ENCODE data around the gene SHISA5. TPM values are rescaled to one million over a fixed set of nuclear protein-coding genes. Genes with fewer than 3 reads are reported as not detected.

Gene SHISA5
- total RNA-seq, 1 donor from 2014 or later, result 218 TPM

DNA sequence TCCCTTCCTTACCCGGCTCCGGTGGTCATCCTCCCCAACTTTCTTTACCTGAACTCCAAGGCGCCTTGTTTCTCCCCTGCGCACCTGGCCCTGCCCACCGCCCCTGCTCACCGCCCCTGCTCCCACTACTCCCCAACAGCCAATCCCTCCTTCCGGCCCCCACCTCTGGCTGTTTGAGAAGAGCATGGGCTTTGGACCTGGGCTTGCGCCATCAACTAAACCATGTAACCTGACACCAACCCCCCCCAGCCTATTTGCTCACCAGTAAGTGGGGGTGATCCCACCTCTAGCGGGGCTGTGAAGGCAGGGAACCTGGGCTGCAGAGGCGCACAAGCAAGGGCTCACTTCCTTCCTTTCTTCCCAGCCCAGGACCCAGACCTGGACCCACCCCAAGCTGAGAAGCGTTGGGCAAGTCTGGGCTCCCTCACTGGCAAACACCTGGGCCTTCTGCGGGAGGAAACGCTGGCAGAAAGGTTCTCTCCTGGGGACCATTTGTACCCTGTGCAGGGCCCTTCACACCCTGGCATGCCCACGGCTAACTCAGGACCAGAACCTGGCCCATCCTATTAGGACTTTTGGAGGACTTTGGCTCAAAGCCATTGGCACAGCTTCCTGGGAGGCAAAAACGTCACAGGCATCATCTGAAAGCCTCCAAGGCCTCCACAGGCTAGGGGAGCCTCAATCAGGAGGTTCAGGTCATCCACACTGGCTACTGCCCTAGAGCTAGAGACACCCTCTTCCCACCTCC, 73.8 kb downstream of the SHISA5 start, which contains the start of gene PLXNB1:
Gene PLXNB1, minus strand, starts transcription at position 127 of the 748 bp plus-strand sequence. CDS start 5,475 bp downstream, outside the sequence.
- peaks cover 12 to 26% of the 10 kb centered on the region in 2 donors for H3K4me1 ChIP-seq
- H3K36me3 ChIP-seq, result peaks cover 0 to 11% of the 10 kb centered on the region in 2 donors
- TF ChIP-seq CTCF (IDR thresholded peaks at IDR 0.05), result no peak
- H3K27ac ChIP-seq, result peak within 1 kb of the TSS; percentile 95 to 98
- DNase-seq (ENCODE audit: low spot score in 2 of 2), result peak in 1 of 2 donors; percentile 91
- no peaks in the 10 kb centered on the region for H3K27me3 ChIP-seq
- peak within 1 kb of the TSS; percentile 79 to 94 for H3K4me3 ChIP-seq
- H3K9me3 ChIP-seq, result no peaks in the 10 kb centered on the region
- intact Hi-C loops (cut with DNase I), result loop anchor here (1.0 kb wide), 1 partner anchor 28 kb away; no protein-coding TSS in a partner anchor

- H3K27me3 ChIP-seq, result no peaks in the 10 kb centered on the region
- H3K36me3 ChIP-seq, result peaks cover 0 to 11% of the 10 kb centered on the region in 2 donors
- H3K9me3 ChIP-seq, result no peaks in the 10 kb centered on the region
- H3K4me3 ChIP-seq, result peak overlapping the region; percentile 79 to 94
- intact Hi-C loops (cut with DNase I), result loop anchor here (1.0 kb wide), 1 partner anchor 27 kb away; no protein-coding TSS in a partner anchor
- peak overlapping the region; percentile 95 to 98 for H3K27ac ChIP-seq
- H3K4me1 ChIP-seq, result peaks cover 12 to 32% of the 10 kb centered on the region in 2 donors
- no peak for TF ChIP-seq CTCF (IDR thresholded peaks at IDR 0.05)
- DNase-seq (ENCODE audit: low spot score in 2 of 2), result no peak
These were observed 74.5 kb downstream of the SHISA5 start for GRCh38 chr3:48429317-48429959.

DNA sequence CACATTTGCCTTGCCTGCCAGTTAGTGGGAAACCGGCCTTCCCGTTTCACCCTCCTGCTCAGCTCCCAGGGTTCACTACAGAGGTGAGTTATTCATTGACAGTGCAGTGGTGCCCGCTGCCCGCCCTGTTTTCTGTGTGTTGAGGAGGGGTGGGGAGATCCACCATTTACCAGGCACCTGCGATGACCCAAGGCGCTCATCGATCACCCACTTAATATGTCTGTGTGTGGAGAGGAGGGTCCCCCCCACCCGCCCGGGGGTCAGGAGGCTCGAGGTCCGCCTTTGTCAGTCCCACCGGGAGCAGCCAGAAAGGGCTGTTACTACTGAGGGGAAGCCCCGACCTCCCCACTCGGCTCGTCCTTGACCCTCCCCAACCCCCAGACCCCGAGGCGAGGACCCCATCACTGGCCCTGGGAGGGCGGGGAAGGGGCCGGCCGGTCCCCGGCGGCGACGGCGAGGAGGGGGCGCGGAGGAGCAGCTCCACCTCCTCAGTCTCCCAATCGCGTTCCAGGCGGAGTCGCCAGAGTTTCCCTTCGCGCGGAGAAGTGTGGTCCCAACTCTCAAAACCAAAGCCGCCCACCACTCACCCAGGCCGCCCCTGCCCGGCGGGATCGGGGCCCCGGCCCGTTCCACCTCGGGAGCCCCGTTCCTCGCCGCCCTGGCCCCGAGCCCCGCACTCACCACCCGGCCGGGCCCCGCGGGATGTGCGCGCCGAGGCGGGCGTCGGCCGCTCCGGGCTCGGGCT, 75.2 kb downstream of the SHISA5 start:
- H3K36me3 ChIP-seq, result peaks cover 4 to 16% of the 10 kb centered on the region in 2 donors
- H3K27ac ChIP-seq, result peak overlapping the region; percentile 95 to 98
- TF ChIP-seq CTCF (IDR thresholded peaks at IDR 0.05), result no peak
- peak overlapping the region; percentile 79 to 94 for H3K4me3 ChIP-seq
- H3K9me3 ChIP-seq, result no peaks in the 10 kb centered on the region
- intact Hi-C loops (cut with DNase I), result loop anchor here (1.0 kb wide), 1 partner anchor 26 kb away; no protein-coding TSS in a partner anchor
- DNase-seq (ENCODE audit: low spot score in 2 of 2), result no peak
- H3K27me3 ChIP-seq, result no peaks in the 10 kb centered on the region
- peaks cover 18 to 39% of the 10 kb centered on the region in 2 donors for H3K4me1 ChIP-seq

- H3K36me3 ChIP-seq, result peaks cover 7 to 14% of the 10 kb centered on the region in 2 donors
- no peaks in the 10 kb centered on the region for H3K27me3 ChIP-seq
- TF ChIP-seq CTCF (IDR thresholded peaks at IDR 0.05), result no peak
- intact Hi-C loops (cut with DNase I), result no loop called here
- H3K9me3 ChIP-seq, result no peaks in the 10 kb centered on the region
- H3K4me1 ChIP-seq, result peaks cover 18 to 43% of the 10 kb centered on the region in 2 donors
- peak overlapping the region; percentile 95 to 98 for H3K27ac ChIP-seq
- H3K4me3 ChIP-seq, result peak overlapping the region; percentile 79 to 94
- no peak for DNase-seq (ENCODE audit: low spot score in 2 of 2)
These were observed 75.8 kb downstream of the SHISA5 start for GRCh38 chr3:48428088-48428571.

DNA sequence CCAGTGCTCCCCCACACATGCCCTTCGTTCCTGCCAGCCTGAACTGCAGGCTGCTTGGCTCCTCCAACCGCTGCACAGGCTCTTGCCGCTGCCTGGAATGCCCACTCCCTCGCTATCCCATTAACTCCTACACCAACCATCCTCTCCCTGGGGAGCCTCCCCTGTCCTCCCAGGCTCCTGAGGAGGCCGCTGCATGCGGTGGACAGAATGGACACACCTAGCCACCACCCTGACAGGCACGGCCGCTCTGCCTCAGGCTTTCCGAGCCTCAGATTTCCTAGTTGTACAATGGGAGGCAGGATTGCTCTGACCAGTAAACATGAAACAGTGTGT, 76.4 kb downstream of the SHISA5 start:
- TF ChIP-seq CTCF (IDR thresholded peaks at IDR 0.05), result no peak
- intact Hi-C loops (cut with DNase I), result no loop called here
- DNase-seq (ENCODE audit: low spot score in 2 of 2), result no peak
- no peaks in the 10 kb centered on the region for H3K27me3 ChIP-seq
- H3K4me3 ChIP-seq, result peak overlapping the region; percentile 79 to 94
- H3K36me3 ChIP-seq, result peaks cover 7 to 16% of the 10 kb centered on the region in 2 donors
- no peaks in the 10 kb centered on the region for H3K9me3 ChIP-seq
- H3K4me1 ChIP-seq, result peaks cover 18 to 47% of the 10 kb centered on the region in 2 donors
- peak overlapping the region; percentile 95 to 98 for H3K27ac ChIP-seq
